Mesothelial cell of epicardium (in vitro differentiated cells): ENCODE results near the gene CCDC183. TPM values are rescaled to one million over a fixed set of nuclear protein-coding genes. Genes with fewer than 3 reads are reported as not detected.
A peak's percentile ranks its signal among the peaks of the same experiment; 100 is the strongest.

Source experiments
- DNase-seq, 2 experiments: peaks; one replicate each; pipeline ENCODE4 v3.0.0; 2021; ENCODE audit warnings: low spot score in 2 of 2; ENCODE audit not compliant: unreplicated experiment in 2 of 2
- H3K27ac Mint-ChIP-seq: 2 replicates; pipeline ENCODE4 v1.8.0; 2021; ENCODE audit warnings: mixed read lengths
- H3K27me3 Mint-ChIP-seq: 2 replicates; pipeline ENCODE4 v1.8.0; 2021; ENCODE audit warnings: low read depth, mixed read lengths
- H3K36me3 Mint-ChIP-seq: 2 replicates; pipeline ENCODE4 v1.8.0; 2021; ENCODE audit warnings: mixed read lengths
- H3K4me1 Mint-ChIP-seq: 2 replicates; pipeline ENCODE4 v1.8.0; 2021; ENCODE audit warnings: mixed read lengths
- H3K4me3 Mint-ChIP-seq: 2 replicates; pipeline ENCODE4 v1.8.0; 2021; ENCODE audit warnings: mild to moderate bottlenecking, moderate library complexity, mixed read lengths
- H3K9me3 Mint-ChIP-seq: 2 replicates; pipeline ENCODE4 v1.8.0; 2021; ENCODE audit warnings: mixed read lengths
- total RNA-seq: library from RNA; stranded (reverse); gene quantifications from 3 replicates; pipeline ENCODE4 v1.2.1, GENCODE V29; 2021
- TF ChIP-seq, protein P1 (sequence below): fragments of 200-600 bp; sonication (generic); IDR thresholded peaks from one replicate; pipeline ENCODE4 v1.5.0; 2021; ENCODE audit warnings: antibody characterized with exemption; ENCODE audit not compliant: unreplicated experiment

The CCDC183 gene
- total RNA-seq, 1 donor from 2014 or later: 25.1 TPM

GRCh38 chr9:136790640-136791515 is 5.3 kb upstream of the CCDC183 start, which contains the start of gene TMEM141:
Gene TMEM141 (plus strand): TSS chr9:136791344. CDS start chr9:136791371, 27 bp downstream.
- Mint-ChIP-seq H3K36me3 (peaks cover 6% of the 10 kb centered on the region), H3K4me3 (peak within 1 kb of the TSS; percentile 76), H3K9me3 (no peaks in the 10 kb centered on the region), H3K27ac (peak within 1 kb of the TSS; percentile 97), H3K4me1 (peaks cover 62% of the 10 kb centered on the region), H3K27me3 (peaks cover 1% of the 10 kb centered on the region)
- TF ChIP-seq, protein P1, sequence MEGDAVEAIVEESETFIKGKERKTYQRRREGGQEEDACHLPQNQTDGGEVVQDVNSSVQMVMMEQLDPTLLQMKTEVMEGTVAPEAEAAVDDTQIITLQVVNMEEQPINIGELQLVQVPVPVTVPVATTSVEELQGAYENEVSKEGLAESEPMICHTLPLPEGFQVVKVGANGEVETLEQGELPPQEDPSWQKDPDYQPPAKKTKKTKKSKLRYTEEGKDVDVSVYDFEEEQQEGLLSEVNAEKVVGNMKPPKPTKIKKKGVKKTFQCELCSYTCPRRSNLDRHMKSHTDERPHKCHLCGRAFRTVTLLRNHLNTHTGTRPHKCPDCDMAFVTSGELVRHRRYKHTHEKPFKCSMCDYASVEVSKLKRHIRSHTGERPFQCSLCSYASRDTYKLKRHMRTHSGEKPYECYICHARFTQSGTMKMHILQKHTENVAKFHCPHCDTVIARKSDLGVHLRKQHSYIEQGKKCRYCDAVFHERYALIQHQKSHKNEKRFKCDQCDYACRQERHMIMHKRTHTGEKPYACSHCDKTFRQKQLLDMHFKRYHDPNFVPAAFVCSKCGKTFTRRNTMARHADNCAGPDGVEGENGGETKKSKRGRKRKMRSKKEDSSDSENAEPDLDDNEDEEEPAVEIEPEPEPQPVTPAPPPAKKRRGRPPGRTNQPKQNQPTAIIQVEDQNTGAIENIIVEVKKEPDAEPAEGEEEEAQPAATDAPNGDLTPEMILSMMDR: no peak
- peak; percentile 100 for DNase-seq

DNA sequence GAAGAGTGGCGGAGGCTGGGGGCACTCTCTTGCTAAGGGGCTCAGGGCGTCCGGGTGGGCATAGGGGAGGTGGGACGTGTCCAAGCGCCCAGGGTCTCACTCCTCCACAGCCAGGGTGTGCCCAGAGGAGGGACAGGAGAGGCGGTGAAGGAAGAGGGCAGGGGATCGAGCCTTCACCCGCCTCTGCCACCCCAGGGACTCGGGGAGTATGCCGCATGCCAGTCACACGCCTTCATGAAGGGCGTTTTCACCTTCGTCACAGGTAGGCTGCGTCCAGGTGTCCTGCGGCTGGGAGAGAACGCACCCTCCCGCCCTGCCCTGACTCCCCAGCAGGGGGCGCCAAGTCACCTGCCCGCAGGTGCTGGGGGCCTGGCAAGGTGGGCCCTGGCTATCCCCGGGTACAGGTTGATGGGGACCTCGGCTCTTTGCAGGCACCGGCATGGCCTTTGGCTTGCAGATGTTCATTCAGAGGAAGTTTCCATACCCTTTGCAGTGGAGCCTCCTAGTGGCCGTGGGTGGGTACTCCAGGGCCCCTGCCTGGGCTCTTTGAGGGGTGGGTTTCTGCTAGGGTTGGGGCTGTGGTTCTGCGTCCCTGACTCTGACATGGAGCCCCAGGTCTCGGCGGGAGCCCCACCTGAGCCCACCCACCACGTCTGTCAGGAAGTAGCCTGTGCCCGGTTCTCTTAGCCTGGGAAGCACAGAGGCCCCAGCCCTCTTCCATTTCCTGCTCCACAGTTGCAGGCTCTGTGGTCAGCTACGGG is 4.4 kb upstream of the CCDC183 start:
- Mint-ChIP-seq H3K4me3 (peak overlapping the region; percentile 76), H3K4me1 (peaks cover 69% of the 10 kb centered on the region), H3K9me3 (no peaks in the 10 kb centered on the region), H3K36me3 (peaks cover 6% of the 10 kb centered on the region), H3K27me3 (peaks cover 1% of the 10 kb centered on the region), H3K27ac (peak overlapping the region; percentile 95)
- TF ChIP-seq, protein P1: peak; percentile 100
- DNase-seq: peak; percentile 57 to 75

GRCh38 chr9:136792321-136793085 is 3.6 kb upstream of the CCDC183 start:
- no peak for DNase-seq
- Mint-ChIP-seq H3K36me3 (peaks cover 6% of the 10 kb centered on the region), H3K27me3 (no peaks in the 10 kb centered on the region), H3K9me3 (no peaks in the 10 kb centered on the region), H3K4me1 (peaks cover 73% of the 10 kb centered on the region), H3K4me3 (peak overlapping the region; percentile 76), H3K27ac (peak overlapping the region; percentile 43)
- TF ChIP-seq, protein P1: no peak

GRCh38 chr9:136793086-136793946 is 2.8 kb upstream of the CCDC183 start:
- TF ChIP-seq, protein P1: no peak
- Mint-ChIP-seq H3K9me3 (no peaks in the 10 kb centered on the region), H3K27me3 (no peaks in the 10 kb centered on the region), H3K27ac (peak overlapping the region; percentile 69), H3K36me3 (peaks cover 6% of the 10 kb centered on the region), H3K4me3 (peak overlapping the region; percentile 47), H3K4me1 (peaks cover 67% of the 10 kb centered on the region)
- no peak for DNase-seq
